HT-29 (cell line): ENCODE data around the gene MRPS9. TPM values are rescaled to one million over a fixed set of nuclear protein-coding genes. Genes with fewer than 3 reads are reported as not detected.

Source experiments
- DNase-seq: peaks from one replicate; pipeline ENCODE4 v3.0.0-alpha.2; 2015; ENCODE audit warnings: low spot score
- total RNA-seq: library from RNA; depleted of rRNA; stranded (reverse); fragments of >200 nt; shearing (Covaris generic); gene quantifications from 2 replicates; pipeline ENCODE4 v1.2.3, GENCODE V29; 2014

MRPS9 gene
- total RNA-seq, 1 experiment from 2014 or later: 24.8 TPM

DNA sequence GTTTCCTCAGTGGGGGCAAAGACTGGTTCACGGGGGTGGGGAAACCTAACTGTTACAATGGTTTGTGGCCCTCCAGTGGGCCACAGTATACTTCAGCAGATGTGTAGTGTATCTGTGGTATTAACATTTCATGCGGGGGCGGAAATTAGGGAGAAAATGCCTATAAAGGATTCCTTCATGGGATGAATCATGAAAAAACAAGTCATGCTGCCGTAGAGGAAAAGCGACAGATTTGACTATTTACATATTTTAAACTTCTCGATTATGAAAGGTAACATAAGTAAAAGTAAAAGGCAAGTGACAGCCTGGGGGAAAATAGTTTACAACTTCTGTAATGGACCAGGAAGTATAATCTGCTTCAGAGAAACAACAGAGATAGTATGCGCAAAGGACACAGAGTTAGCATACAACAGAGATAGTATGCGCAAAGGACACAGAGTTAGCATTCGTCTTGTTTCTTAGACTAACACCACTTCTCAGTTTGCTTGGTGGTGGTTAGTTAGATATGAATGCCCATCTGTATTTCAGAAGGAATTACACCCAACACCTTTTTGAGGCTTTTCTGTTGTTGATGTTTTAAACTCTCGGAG, 41.1 kb downstream of the MRPS9 start:
- DNase-seq: no peak

DNA sequence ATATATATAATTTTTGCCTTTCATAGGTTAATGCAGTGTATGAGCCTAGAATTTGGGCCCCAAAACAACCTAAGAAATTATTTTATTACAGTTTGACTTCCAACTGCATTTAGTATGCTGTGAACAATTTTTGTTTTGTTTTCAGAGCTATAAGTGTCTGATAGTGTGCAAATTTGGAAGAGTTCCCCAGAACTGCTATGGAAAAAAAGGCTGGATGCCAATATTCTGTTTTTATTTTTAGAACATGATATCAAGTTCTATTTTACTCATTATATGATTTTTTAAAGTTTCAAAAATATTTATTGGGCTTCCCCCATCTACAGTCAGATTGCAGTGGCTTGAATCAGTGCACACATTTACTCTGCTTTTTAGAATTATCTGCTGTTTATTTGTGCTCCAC, 42.6 kb downstream of the MRPS9 start:
- no peak for DNase-seq

DNA sequence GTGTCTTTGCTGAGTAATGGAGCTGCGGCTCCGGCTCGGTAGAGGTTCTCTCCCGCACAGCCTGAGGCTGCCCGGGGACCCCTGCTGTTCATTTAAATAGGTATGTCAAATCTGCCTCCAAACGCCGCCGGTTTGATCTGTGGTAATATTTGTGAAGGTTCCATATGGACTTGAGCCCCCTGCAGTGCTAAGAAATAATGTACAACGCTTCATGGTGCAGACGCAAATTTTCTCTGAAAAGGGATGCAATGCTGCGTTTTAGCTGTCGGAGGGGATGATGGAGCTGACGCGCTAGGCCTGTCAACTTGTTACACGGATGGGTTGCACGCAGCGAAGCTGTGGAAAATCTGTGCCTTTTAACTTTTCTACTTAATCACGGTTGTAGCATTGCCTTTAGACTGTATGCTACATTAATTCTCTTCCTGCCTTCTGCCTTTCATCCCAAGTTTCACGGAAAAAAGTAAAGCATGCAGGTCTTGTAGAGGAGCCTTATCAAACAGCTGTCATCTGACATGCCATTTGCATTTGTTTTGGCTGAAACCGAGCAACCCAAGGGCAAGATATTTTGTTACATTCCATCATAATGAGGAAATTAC, 43.2 kb downstream of the MRPS9 start:
- DNase-seq: no peak

GRCh38 chr2:105082107-105082506, 44.2 kb downstream of the MRPS9 start:
- no peak for DNase-seq

DNA sequence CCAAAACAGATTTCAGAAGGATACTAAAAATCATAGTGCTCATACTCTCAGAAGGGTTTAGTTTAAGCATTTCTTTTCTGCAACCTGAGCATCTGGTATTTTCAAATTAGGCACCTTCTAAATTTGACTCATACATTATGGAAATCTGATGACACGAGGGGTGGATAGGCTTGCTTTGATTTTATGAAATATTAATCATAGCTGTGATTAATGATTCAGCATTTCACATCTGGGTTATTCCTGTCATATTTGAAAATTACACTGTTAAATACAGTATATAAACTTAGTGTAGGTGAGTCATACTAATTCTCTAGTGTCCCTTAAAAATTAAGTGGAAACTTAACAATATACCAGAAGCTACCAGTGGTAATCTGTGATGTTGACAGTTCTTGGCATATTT, 47.7 kb downstream of the MRPS9 start:
- DNase-seq: no peak

GRCh38 chr2:105087273-105087672, 49.4 kb downstream of the MRPS9 start:
- DNase-seq: no peak

DNA sequence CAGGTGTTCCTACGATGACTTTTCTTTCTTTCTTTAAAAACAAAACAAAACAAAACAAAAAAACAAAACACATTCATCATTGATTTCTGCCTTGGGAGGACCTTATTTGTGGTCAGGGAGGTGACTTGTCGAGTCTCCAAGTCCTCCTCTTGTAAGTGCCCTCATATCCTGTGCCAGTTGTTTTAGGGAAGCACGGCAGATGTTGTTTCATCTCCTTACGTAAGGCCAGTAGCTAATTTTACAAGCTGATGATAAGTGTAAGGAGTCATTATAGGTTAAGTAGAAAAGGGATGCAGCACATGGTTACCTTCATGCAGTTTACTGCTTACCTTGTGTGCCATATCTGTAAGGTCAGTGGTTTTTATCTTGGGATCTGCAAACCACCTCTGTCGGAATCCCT, 52.2 kb downstream of the MRPS9 start:
- DNase-seq: no peak

- DNase-seq: no peak
These were observed 54.9 kb downstream of the MRPS9 start for GRCh38 chr2:105092797-105093196.

DNA sequence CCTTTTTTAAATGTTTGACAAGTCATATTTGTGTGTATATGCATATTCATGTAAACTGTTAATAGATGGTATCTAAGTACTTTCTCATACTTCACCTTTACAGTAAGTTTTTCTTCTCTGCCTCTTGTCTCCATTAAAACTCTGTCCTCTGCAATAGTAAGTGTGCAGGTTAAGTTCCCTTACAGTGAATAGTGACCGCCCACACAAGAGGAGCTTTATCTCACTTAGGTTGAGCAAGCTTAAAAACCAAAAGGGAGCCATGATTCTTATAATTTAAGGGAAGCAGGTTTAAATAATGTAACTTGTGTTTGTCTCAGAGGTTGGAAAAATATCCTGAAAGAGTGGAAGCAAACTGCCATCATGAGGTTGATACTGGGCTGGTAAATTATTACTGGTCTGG, 61.3 kb downstream of the MRPS9 start:
- no peak for DNase-seq

GRCh38 chr2:105100046-105100840, 62.4 kb downstream of the MRPS9 start:
- no peak for DNase-seq

GRCh38 chr2:105102001-105102400, 64.1 kb downstream of the MRPS9 start:
- DNase-seq: no peak

GRCh38 chr2:105102963-105103421, 65.1 kb downstream of the MRPS9 start:
- no peak for DNase-seq

- DNase-seq: no peak
These were observed 65.6 kb downstream of the MRPS9 start for GRCh38 chr2:105103481-105103880.

DNA sequence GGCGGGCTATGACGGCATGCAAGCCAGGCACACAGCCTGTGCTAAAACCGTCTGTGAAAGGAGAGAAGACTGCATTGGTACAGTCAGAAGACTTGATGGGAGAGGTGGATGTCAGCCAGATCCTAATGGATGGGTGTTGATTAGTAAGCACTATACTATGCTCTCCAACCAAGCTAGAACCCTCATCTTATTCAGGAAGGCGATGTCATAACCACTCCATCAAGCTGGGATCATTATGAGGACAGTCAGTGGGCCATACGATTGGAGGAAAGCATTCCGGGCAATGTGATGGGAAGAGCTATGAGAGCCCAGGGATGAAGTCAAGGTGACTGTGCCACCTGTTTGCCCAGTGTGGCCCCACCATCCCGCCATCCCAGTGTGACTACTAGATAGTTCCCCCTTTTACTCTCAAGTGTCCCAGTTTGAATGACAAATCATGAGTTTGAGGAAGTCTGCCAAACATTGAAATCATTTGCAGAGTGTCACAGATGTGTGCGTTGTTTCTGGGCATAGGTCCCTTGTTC, 66.4 kb downstream of the MRPS9 start:
- no peak for DNase-seq

DNA sequence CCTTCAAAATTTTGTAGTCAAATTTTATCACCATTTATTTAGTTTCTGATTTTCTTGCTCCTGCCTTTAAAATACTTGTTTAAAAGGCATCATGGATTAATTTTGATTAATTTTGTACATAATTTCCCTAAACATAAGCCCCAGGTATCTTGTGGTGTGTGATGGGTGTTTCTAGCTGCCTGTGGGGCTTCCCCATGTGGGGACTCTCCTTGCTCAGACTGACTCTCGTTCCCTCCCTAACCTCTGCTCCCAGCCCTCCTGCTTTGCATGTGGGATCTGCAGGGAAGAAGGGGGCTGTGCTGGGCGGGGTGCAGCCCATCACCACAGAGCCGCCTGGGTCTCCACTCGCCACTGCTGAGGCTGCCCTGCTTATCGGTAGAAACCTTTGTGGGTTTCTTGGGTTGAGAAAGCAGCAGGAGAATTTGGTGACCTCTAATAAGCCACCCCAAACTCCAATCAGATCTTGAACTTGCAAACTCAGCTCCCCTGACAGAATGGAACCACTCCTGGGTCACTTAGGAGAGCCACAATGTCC, 72.5 kb downstream of the MRPS9 start:
- no peak for DNase-seq

DNA sequence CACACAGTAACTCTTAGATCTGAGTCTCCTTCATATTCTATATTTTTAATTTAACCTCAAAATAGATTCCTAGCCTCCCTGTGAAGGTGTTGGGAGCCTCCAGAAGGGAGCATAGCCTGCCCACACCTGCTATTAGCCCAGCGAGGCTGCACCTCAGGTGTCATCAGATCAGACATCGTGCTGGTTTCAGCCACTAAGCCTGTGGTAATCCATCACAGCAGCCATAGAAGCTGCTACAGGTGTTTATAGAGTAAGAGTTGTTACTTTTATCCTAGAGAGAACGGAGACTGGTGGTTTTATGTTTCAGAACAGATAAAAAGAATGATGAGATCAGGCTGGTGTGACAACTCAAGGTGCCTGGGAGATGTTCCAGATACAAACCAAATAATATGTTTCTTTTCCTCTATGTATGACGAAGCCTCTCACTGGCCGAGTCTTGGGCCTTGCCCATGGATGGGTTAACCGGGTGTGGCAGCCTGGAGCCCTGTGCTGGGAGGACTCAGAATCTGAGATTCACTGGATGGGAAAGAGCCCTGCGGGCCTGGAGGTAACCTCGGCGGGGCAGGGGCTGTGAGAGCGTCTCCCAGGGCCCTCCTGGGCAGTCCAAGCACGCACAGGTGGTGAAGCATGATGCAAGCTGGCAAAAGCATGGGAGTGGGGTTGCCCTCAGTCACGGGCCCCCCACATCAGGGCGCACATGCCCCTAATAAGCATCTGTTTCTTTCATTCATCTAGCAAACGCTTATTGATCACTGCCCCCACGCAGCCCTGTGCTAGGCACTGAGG, 73.7 kb downstream of the MRPS9 start:
- no peak for DNase-seq

- DNase-seq: no peak
These were observed 74.5 kb downstream of the MRPS9 start for GRCh38 chr2:105112345-105112744.

- no peak for DNase-seq
These were observed 75.9 kb downstream of the MRPS9 start for GRCh38 chr2:105113616-105114291.

GRCh38 chr2:105114551-105114950, 76.7 kb downstream of the MRPS9 start:
- peak; percentile 65 for DNase-seq

- DNase-seq: no peak
These were observed 78.5 kb downstream of the MRPS9 start for GRCh38 chr2:105116348-105116747.

GRCh38 chr2:105117565-105117964, 79.7 kb downstream of the MRPS9 start:
- DNase-seq: no peak
